WTC11 (cell line): ENCODE results near the gene NSUN7. TPM values are rescaled to one million over a fixed set of nuclear protein-coding genes. Genes with fewer than 3 reads are reported as not detected.

ENCODE experiments used
- ATAC-seq: fragments of 200-7000 bp; cut with Tn5 transposase; 2 replicates; pipeline ENCODE4 v1.10.0; 2021; ENCODE audit warnings: mild to moderate bottlenecking, moderate library complexity
- CTCF ChIA-PET: fragments of 300-600 bp; sonication (Branson Sonifier 250); formaldehyde crosslinking; loops from one replicate; lab custom pipeline; 2021; ENCODE audit warnings: antibody characterized with exemption; lab: Charles Lee
- POLR2A ChIA-PET: fragments of 350-600 bp; sonication (Branson Sonifier 250); formaldehyde crosslinking; loops from one replicate; lab custom pipeline; 2021; ENCODE audit warnings: antibody characterized with exemption; lab: Charles Lee
- DNase-seq: peaks from one replicate; pipeline ENCODE4 v3.0.0; 2021; ENCODE audit warnings: low spot score
- H3K27ac Mint-ChIP-seq: 2 replicates; pipeline ENCODE4 v1.8.0; 2021; ENCODE audit warnings: mixed read lengths
- H3K27me3 Mint-ChIP-seq: 2 replicates; pipeline ENCODE4 v1.8.0; 2021; ENCODE audit warnings: low read depth, mild to moderate bottlenecking, moderate library complexity, mixed read lengths
- H3K36me3 Mint-ChIP-seq: 2 replicates; pipeline ENCODE4 v1.8.0; 2021; ENCODE audit warnings: mixed read lengths
- H3K4me1 Mint-ChIP-seq: 2 replicates; pipeline ENCODE4 v1.8.0; 2022; ENCODE audit warnings: mixed read lengths
- H3K4me3 Mint-ChIP-seq: 2 replicates; pipeline ENCODE4 v1.8.0; 2021; ENCODE audit warnings: mild to moderate bottlenecking, moderate library complexity, mixed read lengths
- H3K9me3 Mint-ChIP-seq: 2 replicates; pipeline ENCODE4 v1.8.0; 2021; ENCODE audit warnings: mixed read lengths
- ATF1 ChIP-seq: sonication (generic); formaldehyde crosslinking; IDR thresholded peaks from 2 replicates; pipeline ENCODE4 v1.8.1; 2023; ENCODE audit warnings: mild to moderate bottlenecking, moderate library complexity, missing genetic modification reagents
- ELF4 ChIP-seq: sonication (generic); formaldehyde crosslinking; IDR thresholded peaks from 2 replicates; pipeline ENCODE4 v1.8.1; 2022; ENCODE audit warnings: low read depth, mild to moderate bottlenecking, moderate library complexity, missing genetic modification reagents
- OVOL2 ChIP-seq: fragments of 250-450 bp; sonication (Bioruptor Pico); IDR thresholded peaks from 2 replicates; pipeline ENCODE4 v1.9.0; 2021; ENCODE audit warnings: mild to moderate bottlenecking, borderline replicate concordance
- RELA ChIP-seq: sonication (generic); formaldehyde crosslinking; IDR thresholded peaks from 2 replicates; pipeline ENCODE4 v1.8.1; 2022; ENCODE audit warnings: missing genetic modification reagents, mild to moderate bottlenecking, borderline replicate concordance
- SMAD3 ChIP-seq: sonication (generic); formaldehyde crosslinking; IDR thresholded peaks from 2 replicates; pipeline ENCODE4 v1.8.0; 2022; ENCODE audit warnings: missing genetic modification reagents, mild to moderate bottlenecking, borderline replicate concordance
- SMAD4 ChIP-seq: sonication (generic); formaldehyde crosslinking; IDR thresholded peaks from 2 replicates; pipeline ENCODE4 v1.8.0; 2022; ENCODE audit warnings: mild to moderate bottlenecking, missing genetic modification reagents
- SP1 ChIP-seq: sonication (generic); formaldehyde crosslinking; conservative IDR thresholded peaks from 2 replicates; pipeline ENCODE4 v1.8.1; 2022; ENCODE audit warnings: missing genetic modification reagents
- TCF7 ChIP-seq: sonication (generic); formaldehyde crosslinking; IDR thresholded peaks from 2 replicates; pipeline ENCODE4 v1.8.0; 2022; ENCODE audit warnings: mild to moderate bottlenecking, low read depth, missing genetic modification reagents, moderate library complexity
- ZNF416 ChIP-seq: fragments of 250-450 bp; sonication (Bioruptor Pico); IDR thresholded peaks from 2 replicates; pipeline ENCODE4 v1.9.0; 2021; ENCODE audit warnings: mild to moderate bottlenecking, inconsistent platforms
- ZNF671 ChIP-seq: fragments of 250-450 bp; sonication (Bioruptor Pico); IDR thresholded peaks from 2 replicates; pipeline ENCODE4 v1.8.0; 2021; ENCODE audit warnings: mild to moderate bottlenecking
- total RNA-seq: library from RNA; stranded (reverse); gene quantifications from 3 replicates; pipeline ENCODE4 v1.2.3, GENCODE V29; 2021
- TF ChIP-seq, protein P1 (sequence below): sonication (generic); formaldehyde crosslinking; IDR thresholded peaks from 2 replicates; pipeline ENCODE4 v1.8.0; 2022; ENCODE audit warnings: missing genetic modification reagents
- TF ChIP-seq, protein P2 (sequence below): fragments of 250-450 bp; sonication (Bioruptor Pico); IDR thresholded peaks from 2 replicates; pipeline ENCODE4 v1.9.0; 2021; ENCODE audit warnings: mild to moderate bottlenecking
- TF ChIP-seq, protein P3 (sequence below): fragments of 250-450 bp; sonication (Bioruptor Pico); IDR thresholded peaks from 2 replicates; pipeline ENCODE4 v1.9.0; 2021; ENCODE audit warnings: moderate library complexity, mild to moderate bottlenecking, inconsistent platforms, borderline replicate concordance
- TF ChIP-seq, protein P4 (sequence below): fragments of 250-450 bp; sonication (Bioruptor Pico); IDR thresholded peaks from 2 replicates; pipeline ENCODE4 v1.8.0; 2021; ENCODE audit warnings: mild to moderate bottlenecking
- TF ChIP-seq, protein P5 (sequence below): sonication (generic); formaldehyde crosslinking; IDR thresholded peaks from 2 replicates; pipeline ENCODE4 v1.8.1; 2022; ENCODE audit warnings: mild to moderate bottlenecking, missing genetic modification reagents, moderate library complexity, borderline replicate concordance
- TF ChIP-seq, protein P6 (sequence below): fragments of 250-450 bp; sonication (Bioruptor Pico); conservative IDR thresholded peaks from 2 replicates; pipeline ENCODE4 v1.9.0; 2021; ENCODE audit warnings: mild to moderate bottlenecking

NSUN7 gene
- total RNA-seq, 1 experiment from 2014 or later, result 24.1 TPM

DNA sequence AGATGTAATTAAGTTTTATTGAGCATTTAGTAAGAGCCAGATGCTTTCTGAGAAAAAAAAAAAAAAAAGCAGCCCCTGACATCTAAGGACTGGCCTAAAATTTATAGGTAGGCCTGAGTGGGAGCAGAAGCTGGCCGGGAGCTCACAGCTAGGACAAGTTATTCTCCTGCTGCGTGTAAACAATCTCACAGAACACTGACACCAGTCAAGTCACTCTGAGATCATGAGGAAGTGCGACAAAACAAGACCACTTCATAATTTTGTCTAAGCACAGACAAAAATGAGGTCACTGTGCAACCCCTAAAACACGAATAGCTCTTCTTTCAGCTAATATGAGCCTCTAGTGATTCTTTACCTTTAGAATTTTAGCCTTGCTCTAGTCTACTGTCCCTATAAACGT is 15.3 kb upstream of the NSUN7 start (continued):
- TF ChIP-seq, protein P1, sequence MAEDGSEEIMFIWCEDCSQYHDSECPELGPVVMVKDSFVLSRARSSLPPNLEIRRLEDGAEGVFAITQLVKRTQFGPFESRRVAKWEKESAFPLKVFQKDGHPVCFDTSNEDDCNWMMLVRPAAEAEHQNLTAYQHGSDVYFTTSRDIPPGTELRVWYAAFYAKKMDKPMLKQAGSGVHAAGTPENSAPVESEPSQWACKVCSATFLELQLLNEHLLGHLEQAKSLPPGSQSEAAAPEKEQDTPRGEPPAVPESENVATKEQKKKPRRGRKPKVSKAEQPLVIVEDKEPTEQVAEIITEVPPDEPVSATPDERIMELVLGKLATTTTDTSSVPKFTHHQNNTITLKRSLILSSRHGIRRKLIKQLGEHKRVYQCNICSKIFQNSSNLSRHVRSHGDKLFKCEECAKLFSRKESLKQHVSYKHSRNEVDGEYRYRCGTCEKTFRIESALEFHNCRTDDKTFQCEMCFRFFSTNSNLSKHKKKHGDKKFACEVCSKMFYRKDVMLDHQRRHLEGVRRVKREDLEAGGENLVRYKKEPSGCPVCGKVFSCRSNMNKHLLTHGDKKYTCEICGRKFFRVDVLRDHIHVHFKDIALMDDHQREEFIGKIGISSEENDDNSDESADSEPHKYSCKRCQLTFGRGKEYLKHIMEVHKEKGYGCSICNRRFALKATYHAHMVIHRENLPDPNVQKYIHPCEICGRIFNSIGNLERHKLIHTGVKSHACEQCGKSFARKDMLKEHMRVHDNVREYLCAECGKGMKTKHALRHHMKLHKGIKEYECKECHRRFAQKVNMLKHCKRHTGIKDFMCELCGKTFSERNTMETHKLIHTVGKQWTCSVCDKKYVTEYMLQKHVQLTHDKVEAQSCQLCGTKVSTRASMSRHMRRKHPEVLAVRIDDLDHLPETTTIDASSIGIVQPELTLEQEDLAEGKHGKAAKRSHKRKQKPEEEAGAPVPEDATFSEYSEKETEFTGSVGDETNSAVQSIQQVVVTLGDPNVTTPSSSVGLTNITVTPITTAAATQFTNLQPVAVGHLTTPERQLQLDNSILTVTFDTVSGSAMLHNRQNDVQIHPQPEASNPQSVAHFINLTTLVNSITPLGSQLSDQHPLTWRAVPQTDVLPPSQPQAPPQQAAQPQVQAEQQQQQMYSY (CRISPR knock-in tag), result no peak
- no peak for TF ChIP-seq TCF7 (CRISPR knock-in tag)
- TF ChIP-seq, protein P2, sequence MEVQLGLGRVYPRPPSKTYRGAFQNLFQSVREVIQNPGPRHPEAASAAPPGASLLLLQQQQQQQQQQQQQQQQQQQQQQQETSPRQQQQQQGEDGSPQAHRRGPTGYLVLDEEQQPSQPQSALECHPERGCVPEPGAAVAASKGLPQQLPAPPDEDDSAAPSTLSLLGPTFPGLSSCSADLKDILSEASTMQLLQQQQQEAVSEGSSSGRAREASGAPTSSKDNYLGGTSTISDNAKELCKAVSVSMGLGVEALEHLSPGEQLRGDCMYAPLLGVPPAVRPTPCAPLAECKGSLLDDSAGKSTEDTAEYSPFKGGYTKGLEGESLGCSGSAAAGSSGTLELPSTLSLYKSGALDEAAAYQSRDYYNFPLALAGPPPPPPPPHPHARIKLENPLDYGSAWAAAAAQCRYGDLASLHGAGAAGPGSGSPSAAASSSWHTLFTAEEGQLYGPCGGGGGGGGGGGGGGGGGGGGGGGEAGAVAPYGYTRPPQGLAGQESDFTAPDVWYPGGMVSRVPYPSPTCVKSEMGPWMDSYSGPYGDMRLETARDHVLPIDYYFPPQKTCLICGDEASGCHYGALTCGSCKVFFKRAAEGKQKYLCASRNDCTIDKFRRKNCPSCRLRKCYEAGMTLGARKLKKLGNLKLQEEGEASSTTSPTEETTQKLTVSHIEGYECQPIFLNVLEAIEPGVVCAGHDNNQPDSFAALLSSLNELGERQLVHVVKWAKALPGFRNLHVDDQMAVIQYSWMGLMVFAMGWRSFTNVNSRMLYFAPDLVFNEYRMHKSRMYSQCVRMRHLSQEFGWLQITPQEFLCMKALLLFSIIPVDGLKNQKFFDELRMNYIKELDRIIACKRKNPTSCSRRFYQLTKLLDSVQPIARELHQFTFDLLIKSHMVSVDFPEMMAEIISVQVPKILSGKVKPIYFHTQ, result no peak
- no peak for TF ChIP-seq SMAD4 (CRISPR knock-in tag)
- TF ChIP-seq, protein P3, sequence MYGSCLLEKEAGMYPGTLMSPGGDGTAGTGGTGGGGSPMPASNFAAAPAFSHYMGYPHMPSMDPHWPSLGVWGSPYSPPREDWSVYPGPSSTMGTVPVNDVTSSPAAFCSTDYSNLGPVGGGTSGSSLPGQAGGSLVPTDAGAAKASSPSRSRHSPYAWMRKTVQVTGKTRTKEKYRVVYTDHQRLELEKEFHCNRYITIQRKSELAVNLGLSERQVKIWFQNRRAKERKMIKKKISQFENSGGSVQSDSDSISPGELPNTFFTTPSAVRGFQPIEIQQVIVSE (CRISPR knock-in tag), result no peak
- TF ChIP-seq, protein P4, sequence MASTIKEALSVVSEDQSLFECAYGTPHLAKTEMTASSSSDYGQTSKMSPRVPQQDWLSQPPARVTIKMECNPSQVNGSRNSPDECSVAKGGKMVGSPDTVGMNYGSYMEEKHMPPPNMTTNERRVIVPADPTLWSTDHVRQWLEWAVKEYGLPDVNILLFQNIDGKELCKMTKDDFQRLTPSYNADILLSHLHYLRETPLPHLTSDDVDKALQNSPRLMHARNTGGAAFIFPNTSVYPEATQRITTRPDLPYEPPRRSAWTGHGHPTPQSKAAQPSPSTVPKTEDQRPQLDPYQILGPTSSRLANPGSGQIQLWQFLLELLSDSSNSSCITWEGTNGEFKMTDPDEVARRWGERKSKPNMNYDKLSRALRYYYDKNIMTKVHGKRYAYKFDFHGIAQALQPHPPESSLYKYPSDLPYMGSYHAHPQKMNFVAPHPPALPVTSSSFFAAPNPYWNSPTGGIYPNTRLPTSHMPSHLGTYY, result no peak
- TF ChIP-seq RELA (CRISPR knock-in tag), result no peak
- TF ChIP-seq, protein P5, sequence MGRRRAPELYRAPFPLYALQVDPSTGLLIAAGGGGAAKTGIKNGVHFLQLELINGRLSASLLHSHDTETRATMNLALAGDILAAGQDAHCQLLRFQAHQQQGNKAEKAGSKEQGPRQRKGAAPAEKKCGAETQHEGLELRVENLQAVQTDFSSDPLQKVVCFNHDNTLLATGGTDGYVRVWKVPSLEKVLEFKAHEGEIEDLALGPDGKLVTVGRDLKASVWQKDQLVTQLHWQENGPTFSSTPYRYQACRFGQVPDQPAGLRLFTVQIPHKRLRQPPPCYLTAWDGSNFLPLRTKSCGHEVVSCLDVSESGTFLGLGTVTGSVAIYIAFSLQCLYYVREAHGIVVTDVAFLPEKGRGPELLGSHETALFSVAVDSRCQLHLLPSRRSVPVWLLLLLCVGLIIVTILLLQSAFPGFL (CRISPR knock-in tag), result no peak
- no peak for TF ChIP-seq ZNF416 (CRISPR knock-in tag)
- TF ChIP-seq SMAD3, result no peak
- TF ChIP-seq, all 79 proteins: peak for 0

DNA sequence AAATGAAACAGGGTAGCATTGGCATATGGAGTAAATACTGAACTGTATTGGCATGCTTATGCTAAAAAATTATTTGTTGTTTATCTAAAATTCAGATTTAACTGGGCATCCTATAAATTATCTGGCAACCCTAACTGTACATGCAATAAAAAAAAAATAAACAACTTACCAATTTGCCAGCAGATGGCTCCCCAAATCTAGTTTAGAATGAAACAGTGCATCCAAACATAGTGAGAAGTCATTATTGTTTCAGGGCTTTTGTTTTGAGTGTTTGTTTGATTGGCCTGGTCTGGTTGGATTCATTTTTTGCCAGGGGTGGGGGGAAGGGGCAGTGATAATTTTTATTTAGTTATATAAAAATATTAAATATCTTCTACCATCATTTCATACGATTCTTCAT is 12.8 kb upstream of the NSUN7 start:
- ATAC-seq, result no peak; the same call in 1 of the 2 replicates
- H3K4me3 Mint-ChIP-seq, result no peak overlapping the region
- POLR2A ChIA-PET, result no interaction called here
- no peak overlapping the region for H3K27ac Mint-ChIP-seq
- no peak for DNase-seq
- peaks cover 7% of the 10 kb centered on the region for H3K4me1 Mint-ChIP-seq
- no peaks in the 10 kb centered on the region for H3K9me3 Mint-ChIP-seq
- H3K36me3 Mint-ChIP-seq, result no peaks in the 10 kb centered on the region
- no peak for TF ChIP-seq OVOL2 (CRISPR knock-in tag)
- TF ChIP-seq ZNF671 (CRISPR knock-in tag), result no peak
- no peak for TF ChIP-seq ATF1 (CRISPR knock-in tag)
- TF ChIP-seq, protein P2, result no peak
- TF ChIP-seq ELF4 (CRISPR knock-in tag), result no peak
- TF ChIP-seq, protein P6, sequence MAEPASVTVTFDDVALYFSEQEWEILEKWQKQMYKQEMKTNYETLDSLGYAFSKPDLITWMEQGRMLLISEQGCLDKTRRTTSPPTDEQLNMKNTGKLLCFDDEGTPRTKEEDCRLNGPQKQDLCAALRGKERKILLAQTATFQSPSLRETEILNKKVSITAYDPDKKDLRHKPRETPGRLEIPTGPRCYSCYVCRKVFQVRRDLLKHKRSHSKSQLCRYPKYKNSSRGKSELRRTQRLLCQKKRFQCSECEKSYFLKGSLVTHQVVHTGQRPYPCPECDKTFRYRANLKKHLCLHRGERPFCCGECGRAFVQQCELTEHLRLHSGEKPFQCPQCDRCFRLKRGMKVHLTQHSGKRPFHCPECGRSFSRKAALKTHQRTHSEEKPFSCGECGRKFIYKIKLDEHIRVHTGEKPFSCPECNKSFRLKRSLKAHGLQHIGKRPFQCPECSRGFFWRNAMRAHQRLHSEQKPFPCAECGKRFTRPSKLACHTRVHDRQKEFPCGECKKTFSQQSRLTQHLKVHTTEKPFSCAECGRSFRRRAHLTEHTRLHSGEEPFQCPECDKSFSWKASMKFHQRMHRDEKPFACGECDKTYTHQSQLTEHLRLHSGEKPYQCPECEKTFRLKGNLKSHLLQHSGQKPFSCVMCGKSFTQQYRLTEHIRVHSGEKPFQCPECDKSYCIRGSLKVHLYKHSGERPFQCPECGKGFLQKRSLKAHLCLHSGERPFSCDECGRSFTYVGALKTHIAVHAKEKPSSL (CRISPR knock-in tag), result no peak
- no peak for TF ChIP-seq SP1 (CRISPR knock-in tag)
- TF ChIP-seq, all 79 proteins: peak for 0
- CTCF ChIA-PET, result interaction anchor here (0.7 to 1.1 kb wide), 4 partner anchors 72 to 161 kb away, joined by 3 to 5 read pairs (median 4); no protein-coding TSS in a partner anchor
- no peaks in the 10 kb centered on the region for H3K27me3 Mint-ChIP-seq
